A673 (cell line): Measurements from ENCODE around the gene XPNPEP2. TPM values are rescaled to one million over a fixed set of nuclear protein-coding genes. Genes with fewer than 3 reads are reported as not detected.

Experiments used
- BruUV-seq: library from RNA; stranded (reverse); fragments of 400-500 nt; replicated peaks from 2 replicates; lab custom pipeline; 2021; lab: Mats Ljungman, UMichigan
- CTCF ChIA-PET: fragments of 300-600 bp; sonication (Branson Sonifier 250); formaldehyde crosslinking; loops from one replicate; lab custom pipeline; 2022; ENCODE audit warnings: antibody characterized with exemption; lab: Charles Lee
- POLR2A ChIA-PET: fragments of 300-600 bp; sonication (Branson Sonifier 250); formaldehyde crosslinking; loops from one replicate; lab custom pipeline; 2022; ENCODE audit warnings: antibody characterized with exemption; ENCODE audit not compliant: low non-redundant PET; lab: Charles Lee
- DNase-seq: peaks from one replicate; pipeline ENCODE4 v3.0.0-alpha.2; 2015; ENCODE audit warnings: low spot score
- H3K27ac ChIP-seq: fragments of 200-600 bp; sonication (generic); 2 replicates; pipeline ENCODE4 v1.5.1; 2016; ENCODE audit warnings: mixed run types, low read depth, mild to moderate bottlenecking, mixed read lengths, antibody characterized with exemption, low read length; ENCODE audit not compliant: poor library complexity, severe bottlenecking
- H3K27me3 ChIP-seq: fragments of 200-600 bp; sonication (generic); replicated peaks from 2 replicates; pipeline ENCODE4 v1.6.1; 2017; ENCODE audit warnings: mixed run types, low read depth, mild to moderate bottlenecking, mixed read lengths, antibody characterized with exemption, low read length; ENCODE audit not compliant: insufficient read depth, poor library complexity
- H3K36me3 ChIP-seq: fragments of 200-600 bp; sonication (generic); 2 replicates; pipeline ENCODE4 v1.6.1; 2016; ENCODE audit warnings: mixed run types, mild to moderate bottlenecking, mixed read lengths, antibody characterized with exemption, low read length; ENCODE audit not compliant: insufficient read depth, poor library complexity, severe bottlenecking
- H3K4me1 ChIP-seq: fragments of 200-600 bp; sonication (generic); 2 replicates; pipeline ENCODE4 v1.6.1; 2017; ENCODE audit warnings: mixed run types, mild to moderate bottlenecking, mixed read lengths, antibody characterized with exemption, low read length; ENCODE audit not compliant: insufficient read depth, poor library complexity, severe bottlenecking
- H3K4me3 ChIP-seq: fragments of 200-600 bp; sonication (generic); 2 replicates; pipeline ENCODE4 v1.5.1; 2016; ENCODE audit warnings: low read depth, mixed run types, mild to moderate bottlenecking, mixed read lengths, low read length; ENCODE audit not compliant: poor library complexity, severe bottlenecking
- H3K9me3 ChIP-seq: fragments of 200-600 bp; sonication (generic); 2 replicates; pipeline ENCODE4 v1.6.1; 2016; ENCODE audit warnings: mixed run types, low read depth, mild to moderate bottlenecking, mixed read lengths, antibody characterized with exemption, low read length; ENCODE audit not compliant: poor library complexity, severe bottlenecking
- EZH2 ChIP-seq: fragments of 200-600 bp; sonication (generic); IDR thresholded peaks from 2 replicates; pipeline ENCODE4 v1.6.1; 2017; ENCODE audit warnings: borderline replicate concordance, low read depth, mild to moderate bottlenecking, mixed read lengths, antibody characterized with exemption, low read length; ENCODE audit not compliant: poor library complexity, severe bottlenecking
- intact Hi-C: fragments of 100-400 bp; cut with micrococcal nuclease; formaldehyde crosslinking; loops from one replicate; pipeline ENCODE4 v1.10.0; 2022; ENCODE audit not compliant: unreplicated experiment
- total RNA-seq: library from RNA; stranded (reverse); gene quantifications from 2 replicates; pipeline ENCODE4 v1.2.3, GENCODE V29; 2021
- TF ChIP-seq, protein P1 (sequence below): fragments of 300-800, 200-600 bp; sonication (generic); conservative IDR thresholded peaks from 2 replicates; pipeline ENCODE4 v1.5.1; 2017; ENCODE audit warnings: low read depth, mild to moderate bottlenecking, antibody characterized with exemption, low read length, moderate library complexity, mixed read lengths

XPNPEP2 gene
- total RNA-seq, 1 experiment from 2014 or later, result not detected

DNA sequence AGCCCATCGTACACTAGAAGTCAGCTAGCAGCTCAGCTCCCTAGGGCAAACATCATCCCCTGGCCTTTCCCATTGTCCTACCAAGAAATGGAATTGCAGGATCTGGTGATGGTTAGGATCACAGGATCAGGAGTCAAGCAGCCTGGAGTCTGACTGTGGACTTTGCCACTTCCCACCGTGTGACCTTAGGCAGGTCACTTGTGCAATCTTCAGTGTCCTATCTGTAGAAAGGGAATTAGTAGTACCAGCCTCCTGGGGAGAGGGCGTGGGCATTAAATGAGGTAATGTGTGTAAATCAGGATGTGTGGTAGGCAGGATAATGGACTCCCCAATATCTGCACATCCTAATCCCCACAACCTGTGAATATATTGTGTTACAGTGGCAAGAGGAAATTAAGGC lies 45.4 kb upstream of the XPNPEP2 start:
- Histone ChIP-seq H3K9me3 (no peaks in the 10 kb centered on the region), H3K4me1 (no peaks in the 10 kb centered on the region), H3K27me3 (no peaks in the 10 kb centered on the region), H3K4me3 (no peak overlapping the region), H3K36me3 (no peaks in the 10 kb centered on the region), H3K27ac (no peak overlapping the region)
- no TSS peak for BruUV-seq
- ChIA-PET POLR2A (no interaction called here), CTCF (no interaction called here)
- no peak for DNase-seq
- intact Hi-C loops, result no loop called here
- TF ChIP-seq EZH2, result no peak
- TF ChIP-seq, protein P1, sequence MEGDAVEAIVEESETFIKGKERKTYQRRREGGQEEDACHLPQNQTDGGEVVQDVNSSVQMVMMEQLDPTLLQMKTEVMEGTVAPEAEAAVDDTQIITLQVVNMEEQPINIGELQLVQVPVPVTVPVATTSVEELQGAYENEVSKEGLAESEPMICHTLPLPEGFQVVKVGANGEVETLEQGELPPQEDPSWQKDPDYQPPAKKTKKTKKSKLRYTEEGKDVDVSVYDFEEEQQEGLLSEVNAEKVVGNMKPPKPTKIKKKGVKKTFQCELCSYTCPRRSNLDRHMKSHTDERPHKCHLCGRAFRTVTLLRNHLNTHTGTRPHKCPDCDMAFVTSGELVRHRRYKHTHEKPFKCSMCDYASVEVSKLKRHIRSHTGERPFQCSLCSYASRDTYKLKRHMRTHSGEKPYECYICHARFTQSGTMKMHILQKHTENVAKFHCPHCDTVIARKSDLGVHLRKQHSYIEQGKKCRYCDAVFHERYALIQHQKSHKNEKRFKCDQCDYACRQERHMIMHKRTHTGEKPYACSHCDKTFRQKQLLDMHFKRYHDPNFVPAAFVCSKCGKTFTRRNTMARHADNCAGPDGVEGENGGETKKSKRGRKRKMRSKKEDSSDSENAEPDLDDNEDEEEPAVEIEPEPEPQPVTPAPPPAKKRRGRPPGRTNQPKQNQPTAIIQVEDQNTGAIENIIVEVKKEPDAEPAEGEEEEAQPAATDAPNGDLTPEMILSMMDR, result no peak

DNA sequence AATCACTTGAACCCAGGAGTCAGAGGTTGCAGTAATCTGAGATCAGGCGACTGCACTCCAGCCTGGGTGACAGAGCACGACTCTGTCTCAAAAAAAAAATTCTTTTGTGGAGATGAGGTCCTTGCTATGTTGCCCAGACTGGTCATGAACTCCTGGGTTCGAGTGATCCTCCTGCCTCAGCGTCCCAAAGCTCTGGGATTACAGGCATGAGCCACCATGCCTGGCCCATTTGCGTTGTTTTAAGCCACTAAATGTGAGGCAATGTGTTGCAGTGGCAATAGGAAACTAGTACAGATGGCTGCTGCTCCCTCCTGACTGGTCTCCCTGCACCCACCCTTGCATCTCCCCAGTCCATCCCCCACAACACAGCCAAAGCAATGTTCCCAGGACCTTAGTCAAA lies 44.0 kb upstream of the XPNPEP2 start:
- H3K27me3 ChIP-seq, result no peaks in the 10 kb centered on the region
- POLR2A ChIA-PET, result no interaction called here
- H3K4me1 ChIP-seq, result no peaks in the 10 kb centered on the region
- intact Hi-C loops, result loop anchor here (2.0 kb wide), 1 partner anchor 26 kb away; no protein-coding TSS in a partner anchor
- TF ChIP-seq, protein P1, result no peak
- no peak for TF ChIP-seq EZH2
- no peaks in the 10 kb centered on the region for H3K36me3 ChIP-seq
- BruUV-seq, result no TSS peak
- DNase-seq, result no peak
- H3K4me3 ChIP-seq, result no peak overlapping the region
- H3K27ac ChIP-seq, result no peak overlapping the region
- CTCF ChIA-PET, result no interaction called here
- H3K9me3 ChIP-seq, result no peaks in the 10 kb centered on the region

DNA sequence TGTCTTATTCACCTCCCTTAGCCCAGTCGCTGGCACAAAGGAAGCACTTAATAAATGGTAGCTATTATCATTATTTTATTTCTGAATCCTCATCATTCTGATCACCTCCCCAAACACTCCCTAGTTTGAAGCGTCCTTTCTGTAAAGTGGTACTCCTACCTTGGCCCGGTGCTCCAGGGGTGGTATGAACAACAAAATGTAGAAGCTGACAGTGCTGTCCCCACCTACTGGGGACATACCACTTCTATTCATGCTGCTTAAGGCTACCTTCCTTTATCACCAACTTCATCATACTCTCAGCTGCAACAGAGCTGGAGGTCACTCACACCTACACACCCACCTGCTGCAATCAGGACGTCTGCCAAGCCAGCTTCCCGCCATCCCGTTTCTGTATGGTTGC lies 43.2 kb upstream of the XPNPEP2 start:
- DNase-seq, result no peak
- intact Hi-C loops, result loop anchor here (2.0 kb wide), 1 partner anchor 25 kb away; no protein-coding TSS in a partner anchor
- H3K4me3 ChIP-seq, result no peak overlapping the region
- POLR2A ChIA-PET, result no interaction called here
- CTCF ChIA-PET, result no interaction called here
- H3K4me1 ChIP-seq, result no peaks in the 10 kb centered on the region
- no peak for TF ChIP-seq EZH2
- TF ChIP-seq, protein P1, result no peak
- H3K27me3 ChIP-seq, result no peaks in the 10 kb centered on the region
- H3K27ac ChIP-seq, result no peak overlapping the region
- BruUV-seq, result no TSS peak
- no peaks in the 10 kb centered on the region for H3K36me3 ChIP-seq
- H3K9me3 ChIP-seq, result no peaks in the 10 kb centered on the region
